Esophagus (tissue), 2 donors: ENCODE results near the gene COG5. TPM values are rescaled to one million over a fixed set of nuclear protein-coding genes. Genes with fewer than 3 reads are reported as not detected.

Experiments used
- H3K27ac ChIP-seq, 2 donors: one replicate each; pipeline ENCODE4 v1.5.1; 2013; ENCODE audit warnings: low read depth in 2 of 2, mild to moderate bottlenecking in 2 of 2, inconsistent platforms in 1 of 2, low read length in 1 of 2, moderate library complexity in 1 of 2
- H3K27me3 ChIP-seq, 2 donors: one replicate each; pipeline ENCODE4 v1.6.1; 2013; ENCODE audit warnings: low read length in 2 of 2, control low read depth in 1 of 2, mild to moderate bottlenecking in 1 of 2; ENCODE audit not compliant: insufficient read depth in 2 of 2, control insufficient read depth in 1 of 2
- H3K36me3 ChIP-seq, 2 donors: one replicate each; pipeline ENCODE4 v1.6.1; 2013; ENCODE audit warnings: low read length in 1 of 2; ENCODE audit not compliant: control insufficient read depth in 2 of 2, insufficient read depth in 2 of 2
- H3K4me1 ChIP-seq, 2 donors: one replicate each; pipeline ENCODE4 v1.6.1; 2013; ENCODE audit warnings: low read length in 1 of 2; ENCODE audit not compliant: control insufficient read depth in 2 of 2, insufficient read depth in 2 of 2
- H3K4me3 ChIP-seq, 2 donors: one replicate each; pipeline ENCODE4 v1.5.1; 2013; ENCODE audit warnings: low read length in 2 of 2, mild to moderate bottlenecking in 2 of 2, low read depth in 1 of 2, moderate library complexity in 1 of 2
- H3K9me3 ChIP-seq, 2 donors: one replicate each; pipeline ENCODE4 v1.6.1; 2013; ENCODE audit warnings: mild to moderate bottlenecking in 2 of 2, low read depth in 1 of 2, low read length in 1 of 2, moderate library complexity in 1 of 2; ENCODE audit not compliant: control insufficient read depth in 2 of 2, insufficient read depth in 1 of 2
- WGBS, 2 donors: extraction: QIAGEN DNeasy Blood & Tissue Kit; methylation state at CpG; one replicate each; pipeline ENCODE4 v1.1.7; 2013; 5-methylcytosine and 5-hydroxymethylcytosine counted together
- polyA plus RNA-seq, 2 donors: library from polyadenylated mRNA; stranded (reverse); fragments of 200-250 nt; gene quantifications; one replicate each; pipeline ENCODE4 v1.2.3, GENCODE V29; 2013
- donor health status: healthy with polysubstance abuse.
- donor health status: Bipolar disorder and iron deficiency.

Gene COG5
- polyA plus RNA-seq, 2 donors: 4.3 to 7.2 TPM

DNA sequence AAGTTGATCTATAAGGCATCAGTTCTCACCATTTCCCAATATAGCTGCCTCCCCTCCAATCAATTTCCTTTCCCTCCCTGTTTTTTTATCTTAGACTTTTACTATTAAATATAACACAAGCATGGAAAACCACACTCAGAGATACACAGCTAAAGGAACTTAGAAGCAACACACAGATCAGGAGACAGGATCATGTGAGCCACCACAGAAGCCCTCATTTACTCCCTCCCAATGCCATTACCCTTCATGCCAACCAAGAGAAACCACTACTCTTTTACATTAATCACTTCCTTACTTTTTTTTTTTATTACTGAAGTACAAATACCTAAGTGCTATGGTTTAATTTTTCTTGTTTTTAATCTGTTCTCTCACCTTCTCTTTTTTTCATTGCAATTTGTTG lies 33.0 kb downstream of the COG5 start:
- H3K27ac ChIP-seq: no peak overlapping the region
- H3K36me3 ChIP-seq: no peaks in the 10 kb centered on the region
- H3K4me1 ChIP-seq: peaks cover 0 to 2% of the 10 kb centered on the region in 2 donors
- H3K27me3 ChIP-seq: no peaks in the 10 kb centered on the region
- H3K4me3 ChIP-seq: no peak overlapping the region
- no peaks in the 10 kb centered on the region for H3K9me3 ChIP-seq

DNA sequence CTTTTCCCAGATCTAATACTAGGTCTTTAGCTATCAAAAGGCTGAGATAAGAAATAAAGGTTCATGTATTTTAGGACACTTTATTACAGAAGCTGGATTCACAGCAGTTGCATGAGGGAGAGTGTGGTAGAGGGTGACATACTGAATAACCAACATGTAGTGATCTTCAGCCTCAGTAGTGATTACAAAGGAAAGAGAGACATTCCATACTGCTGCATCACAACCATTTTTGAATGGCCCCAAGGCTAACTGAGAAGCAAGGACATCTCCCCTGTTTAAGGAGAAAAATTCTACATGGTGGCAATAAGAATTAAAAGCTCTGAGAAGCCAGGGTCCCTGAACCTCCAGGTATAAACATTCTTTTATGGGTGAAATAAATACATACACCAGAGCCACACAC lies 35.3 kb downstream of the COG5 start:
- no peaks in the 10 kb centered on the region for H3K9me3 ChIP-seq
- peaks cover 0 to 2% of the 10 kb centered on the region in 2 donors for H3K4me1 ChIP-seq
- H3K27me3 ChIP-seq: no peaks in the 10 kb centered on the region
- no peaks in the 10 kb centered on the region for H3K36me3 ChIP-seq
- H3K27ac ChIP-seq: no peak overlapping the region
- H3K4me3 ChIP-seq: no peak overlapping the region

DNA sequence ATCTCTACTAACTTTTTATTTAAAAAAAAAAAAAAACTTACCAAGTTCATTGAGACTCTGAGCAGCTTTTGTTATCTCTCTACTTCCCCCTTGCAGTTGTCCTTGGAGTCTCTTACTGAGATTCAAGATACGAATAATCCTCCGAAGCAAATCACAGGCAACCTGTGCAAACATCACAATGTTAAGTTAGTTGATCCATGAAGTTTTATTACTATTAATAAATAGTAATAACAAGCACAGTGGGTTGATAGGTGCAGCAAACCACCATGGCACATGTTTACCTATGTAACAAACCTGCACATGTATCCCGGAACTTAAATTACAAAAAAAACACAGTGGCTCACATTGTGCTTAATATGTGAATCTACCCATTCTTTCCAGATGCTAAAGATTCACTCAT lies 36.5 kb downstream of the COG5 start:
- Histone ChIP-seq H3K4me3 (no peak overlapping the region), H3K27me3 (no peaks in the 10 kb centered on the region), H3K4me1 (peaks cover 0 to 2% of the 10 kb centered on the region in 2 donors), H3K36me3 (no peaks in the 10 kb centered on the region), H3K9me3 (no peaks in the 10 kb centered on the region), H3K27ac (no peak overlapping the region)
- WGBS, 2 donors: 88 to 94% methylated on average over 3 of the region's 3 CpGs

DNA sequence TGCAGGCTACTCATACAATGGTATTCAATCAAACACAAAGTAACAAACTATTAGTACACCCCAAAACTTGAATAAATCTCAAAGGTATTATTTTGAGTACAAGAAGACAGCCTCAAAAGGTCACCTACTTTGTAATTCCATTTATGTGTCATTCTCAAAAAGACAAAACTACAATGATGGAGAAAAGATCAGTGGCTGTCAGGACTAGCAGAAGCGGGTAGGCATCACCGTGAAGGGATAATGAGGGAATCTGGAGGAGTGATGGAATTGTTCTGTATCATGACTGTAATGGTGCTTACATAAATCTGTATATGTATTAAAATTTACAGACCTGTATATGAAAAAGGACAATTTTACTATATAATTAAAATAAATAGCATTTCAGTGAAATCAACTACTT lies 37.0 kb downstream of the COG5 start:
- 97 to 100% methylated on average over 2 of the region's 2 CpGs for WGBS, 2 donors
- no peaks in the 10 kb centered on the region for H3K27me3 ChIP-seq
- H3K9me3 ChIP-seq: no peaks in the 10 kb centered on the region
- H3K36me3 ChIP-seq: peaks cover 0 to 3% of the 10 kb centered on the region in 2 donors
- no peaks in the 10 kb centered on the region for H3K4me1 ChIP-seq
- no peak overlapping the region for H3K27ac ChIP-seq
- no peak overlapping the region for H3K4me3 ChIP-seq

DNA sequence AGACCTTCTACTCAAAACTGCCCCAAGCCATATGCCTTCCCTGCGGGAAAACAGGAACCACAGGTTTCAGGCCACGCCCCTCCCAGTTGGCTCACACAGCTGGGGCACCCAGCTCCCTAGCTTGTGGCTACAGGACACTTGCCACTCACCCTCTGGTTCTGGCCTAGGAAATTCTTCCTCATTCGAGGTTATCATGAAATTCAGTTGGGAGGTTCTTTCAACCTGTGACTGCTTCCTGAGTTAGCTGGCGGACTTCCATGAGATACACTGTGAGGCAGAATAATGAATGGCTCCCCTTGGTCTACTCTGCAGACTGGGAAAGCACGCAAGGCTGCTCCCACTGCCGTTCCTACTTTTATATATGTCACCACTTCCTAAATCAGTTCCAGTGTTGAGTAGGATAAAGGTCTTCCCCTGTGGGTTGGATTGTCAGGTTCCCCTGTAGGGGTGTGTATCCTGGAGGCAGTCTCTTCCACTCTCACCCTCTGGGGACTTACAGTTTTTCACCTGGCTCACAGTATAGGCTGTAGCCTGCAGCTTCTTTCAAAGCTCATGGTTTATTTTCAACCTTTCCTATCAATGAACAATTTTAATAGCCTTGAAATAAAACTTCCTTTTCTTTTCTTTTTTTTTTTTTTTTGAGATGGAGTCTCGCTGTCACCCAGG lies 56.9 kb downstream of the COG5 start:
- no peaks in the 10 kb centered on the region for H3K36me3 ChIP-seq
- no peaks in the 10 kb centered on the region for H3K9me3 ChIP-seq
- 60 to 62% methylated on average over 7 of the region's 7 CpGs for WGBS, 2 donors
- peaks cover 0 to 3% of the 10 kb centered on the region in 2 donors for H3K4me1 ChIP-seq
- H3K27me3 ChIP-seq: no peaks in the 10 kb centered on the region
- H3K27ac ChIP-seq: peak overlapping the region; percentile 68 to 90
- no peak overlapping the region for H3K4me3 ChIP-seq

DNA sequence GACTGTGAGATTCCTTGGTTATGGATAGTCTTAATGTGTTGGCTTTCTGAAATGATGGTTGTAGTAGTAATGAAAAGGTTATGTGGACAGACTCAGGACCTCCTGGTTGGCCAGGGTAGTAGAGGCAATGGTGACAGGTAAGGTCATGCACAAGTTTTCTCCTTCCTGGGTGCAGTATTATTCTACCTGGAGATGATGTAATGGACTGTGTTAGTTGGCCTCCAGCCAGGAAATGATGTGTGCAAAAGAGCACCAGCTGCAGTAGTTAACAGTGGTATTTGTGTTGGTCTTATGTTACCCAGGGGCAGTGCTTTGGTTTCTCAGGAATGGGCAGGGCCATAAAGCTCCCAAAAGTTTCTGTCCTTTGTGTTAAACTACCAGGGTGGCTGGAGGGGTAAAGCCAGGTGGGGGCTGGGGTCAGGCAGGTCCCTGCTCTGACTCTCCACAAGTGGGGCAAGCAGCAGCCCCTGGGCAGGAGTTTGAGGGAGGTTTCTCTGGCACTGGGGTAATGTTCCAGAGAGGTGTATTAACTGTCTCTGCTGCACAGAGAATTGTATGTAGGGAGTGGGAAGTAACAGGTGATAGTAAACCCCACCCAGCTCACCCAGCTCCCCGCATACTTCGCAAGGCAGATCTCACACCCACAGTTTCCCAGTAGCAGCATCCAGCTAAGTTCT lies 57.6 kb downstream of the COG5 start:
- H3K27me3 ChIP-seq: no peaks in the 10 kb centered on the region
- peaks cover 0 to 3% of the 10 kb centered on the region in 2 donors for H3K4me1 ChIP-seq
- no peak overlapping the region for H3K4me3 ChIP-seq
- H3K27ac ChIP-seq: peak overlapping the region; percentile 68 to 90
- WGBS, 2 donors: 54 to 56% methylated on average over 2 of the region's 2 CpGs
- no peaks in the 10 kb centered on the region for H3K9me3 ChIP-seq
- no peaks in the 10 kb centered on the region for H3K36me3 ChIP-seq

DNA sequence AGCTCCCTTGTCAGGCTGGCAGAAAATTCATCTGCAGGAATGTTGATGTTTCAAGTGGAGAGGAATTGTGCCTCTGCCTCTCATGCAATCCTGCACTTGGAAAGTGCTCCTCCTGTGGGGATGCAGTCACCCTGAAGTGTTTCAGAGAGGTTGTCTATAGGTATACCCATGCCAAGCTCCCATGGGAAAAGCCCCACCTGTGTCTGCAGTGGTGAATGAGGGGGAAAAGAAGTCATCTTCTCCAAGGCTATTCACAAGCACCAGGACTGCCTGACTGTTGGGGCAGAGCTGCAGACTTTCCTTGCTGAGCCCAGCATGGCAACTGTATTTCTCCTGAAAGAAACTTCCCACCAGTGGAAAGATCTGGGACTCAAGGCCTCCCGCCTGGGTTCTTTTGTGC lies 58.4 kb downstream of the COG5 start:
- Histone ChIP-seq H3K27me3 (no peaks in the 10 kb centered on the region), H3K9me3 (no peaks in the 10 kb centered on the region), H3K27ac (peak overlapping the region in 1 of 2 donors; percentile 90), H3K4me1 (peaks cover 0 to 3% of the 10 kb centered on the region in 2 donors), H3K36me3 (no peaks in the 10 kb centered on the region), H3K4me3 (no peak overlapping the region)
- WGBS, 2 donors: 93 to 95% methylated on average over 1 of the region's 1 CpG

DNA sequence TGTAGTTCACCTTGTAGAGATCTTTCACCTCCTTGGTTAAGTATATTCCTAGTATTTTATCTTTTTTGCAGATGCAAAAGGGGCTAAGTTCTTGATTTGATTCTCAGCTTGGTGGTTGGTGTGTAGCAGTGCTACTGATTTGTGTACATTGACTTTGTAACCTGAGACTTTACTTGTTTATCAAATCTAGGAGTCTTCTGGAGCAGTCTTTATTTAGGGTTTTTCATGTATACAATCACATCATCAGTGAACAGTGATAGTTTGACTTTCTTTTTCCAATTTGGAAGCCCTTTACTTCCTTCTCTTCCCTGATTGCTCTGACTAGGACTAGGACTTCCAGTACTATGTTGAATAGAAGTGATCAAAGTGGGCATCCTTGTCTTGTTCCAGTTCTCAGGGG lies 60.0 kb downstream of the COG5 start:
- no peaks in the 10 kb centered on the region for H3K9me3 ChIP-seq
- no peak overlapping the region for H3K4me3 ChIP-seq
- H3K4me1 ChIP-seq: peaks cover 0 to 3% of the 10 kb centered on the region in 2 donors
- H3K27me3 ChIP-seq: no peaks in the 10 kb centered on the region
- H3K27ac ChIP-seq: no peak overlapping the region
- no peaks in the 10 kb centered on the region for H3K36me3 ChIP-seq

DNA sequence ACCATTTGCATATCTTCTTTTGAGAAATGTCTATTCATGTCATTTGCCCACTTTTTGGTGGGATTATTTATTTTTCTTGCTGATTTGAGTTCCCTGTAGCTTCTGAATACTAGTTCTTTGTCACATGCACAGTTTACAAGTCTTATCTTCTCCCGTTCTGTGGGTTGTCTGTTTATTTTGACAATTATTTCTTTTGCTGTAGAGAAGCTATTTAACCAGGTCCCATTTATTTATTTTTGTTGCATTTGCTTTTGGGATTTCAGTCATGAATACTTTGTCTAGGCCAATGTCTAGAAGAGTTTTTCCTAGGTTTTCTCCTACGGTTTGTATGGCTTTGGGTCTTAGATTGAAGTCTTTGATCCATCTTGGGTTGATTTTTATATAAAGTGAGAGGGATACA lies 60.9 kb downstream of the COG5 start:
- 93 to 94% methylated on average over 2 of the region's 2 CpGs for WGBS, 2 donors
- no peaks in the 10 kb centered on the region for H3K9me3 ChIP-seq
- H3K27ac ChIP-seq: no peak overlapping the region
- peaks cover 0 to 3% of the 10 kb centered on the region in 2 donors for H3K4me1 ChIP-seq
- no peaks in the 10 kb centered on the region for H3K36me3 ChIP-seq
- no peaks in the 10 kb centered on the region for H3K27me3 ChIP-seq
- no peak overlapping the region for H3K4me3 ChIP-seq

DNA sequence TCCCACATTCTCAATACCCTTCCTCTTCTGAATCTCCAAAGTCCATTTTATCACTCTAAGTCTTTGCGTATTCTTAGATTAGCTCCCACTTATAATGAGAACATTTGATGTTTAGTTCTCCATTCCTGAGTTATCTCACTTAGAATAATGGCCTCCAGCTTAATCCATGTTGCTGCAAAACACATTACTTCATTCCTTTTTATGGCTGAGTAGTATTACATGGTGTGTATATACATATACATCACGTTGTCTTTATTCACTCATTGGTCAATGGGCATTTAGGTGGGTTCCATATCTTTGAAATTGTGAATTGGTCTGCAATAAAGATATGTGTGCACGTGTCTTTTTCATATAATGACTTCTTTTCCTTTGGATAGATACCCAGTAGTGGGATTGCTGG lies 61.6 kb downstream of the COG5 start:
- H3K4me1 ChIP-seq: peaks cover 0 to 3% of the 10 kb centered on the region in 2 donors
- H3K27ac ChIP-seq: no peak overlapping the region
- H3K36me3 ChIP-seq: no peaks in the 10 kb centered on the region
- H3K4me3 ChIP-seq: no peak overlapping the region
- H3K9me3 ChIP-seq: no peaks in the 10 kb centered on the region
- WGBS, 2 donors: 88 to 92% methylated on average over 3 of the region's 3 CpGs
- no peaks in the 10 kb centered on the region for H3K27me3 ChIP-seq
